Measurements from ENCODE around the gene FSTL5.

FSTL5 gene

DNA sequence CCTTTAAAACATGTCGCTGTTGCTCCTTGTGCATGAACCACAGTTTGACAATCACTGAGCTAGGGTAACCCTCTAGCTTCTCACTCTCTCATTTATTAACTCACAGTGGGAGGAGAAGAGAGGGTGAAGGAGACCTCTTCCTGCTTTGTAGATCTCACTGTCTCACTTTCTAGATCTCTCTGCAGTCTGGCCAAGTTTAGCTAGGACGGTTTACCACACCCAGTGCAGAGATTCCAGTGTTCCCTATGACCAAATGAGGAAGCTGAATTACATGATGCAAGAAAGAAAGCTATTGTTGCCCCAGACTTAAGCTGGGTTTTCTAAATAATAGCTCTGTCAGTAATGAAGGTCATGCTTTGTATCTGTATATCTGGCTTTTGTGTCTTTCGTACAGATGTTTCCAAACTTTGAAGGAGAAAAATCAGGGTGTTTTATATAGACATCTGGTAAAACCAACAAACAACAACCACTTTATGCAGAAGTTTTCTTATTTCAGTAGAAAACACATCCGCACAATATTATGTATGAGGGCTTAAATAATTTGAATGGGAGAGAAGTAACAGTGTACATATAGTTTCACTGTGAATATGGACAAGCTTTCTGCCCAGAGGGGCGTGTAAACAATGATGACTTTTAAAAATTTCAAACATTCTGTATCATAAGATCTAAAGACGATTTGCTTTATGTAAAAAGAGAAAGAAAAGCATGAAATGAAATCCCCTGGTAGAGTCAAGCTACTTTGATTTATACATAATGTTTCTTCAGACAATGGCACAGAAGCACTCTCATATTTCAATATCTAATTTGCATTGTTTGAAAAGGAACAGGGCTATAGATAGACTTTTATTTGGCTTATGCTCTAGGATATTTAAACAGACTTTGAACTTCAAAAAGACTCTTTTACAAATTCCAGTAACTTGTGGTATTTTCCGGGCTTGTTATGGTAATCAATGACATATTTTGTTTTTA, 582.3 kb downstream of the FSTL5 start:
- no peak for TF ChIP-seq SIN3A (IDR thresholded peaks at IDR 0.05; ENCODE audit: borderline replicate concordance, insufficient read depth, low read length)
- no peak for TF ChIP-seq POLR2AphosphoS5 (IDR thresholded peaks at IDR 0.05; ENCODE audit: low read depth, low read length)
- TF ChIP-seq TAF1 (IDR thresholded peaks at IDR 0.05; ENCODE audit: borderline replicate concordance, insufficient read depth, low read length), result no peak
- TF ChIP-seq REST (IDR thresholded peaks at IDR 0.05; ENCODE audit: insufficient read depth in 1 of 2, low read depth in 2 of 2, low read length in 2 of 2), result no peak
- TF ChIP-seq FOXP2 (optimal IDR thresholded peaks at IDR 0.05; ENCODE audit: borderline replicate concordance, extremely low read depth, extremely low read length, insufficient read depth), result no peak

GRCh38 chr4:161577579-161578301, 586.1 kb downstream of the FSTL5 start:
- TF ChIP-seq POLR2AphosphoS5 (IDR thresholded peaks at IDR 0.05; ENCODE audit: low read depth, low read length) (no peak), TAF1 (IDR thresholded peaks at IDR 0.05; ENCODE audit: borderline replicate concordance, insufficient read depth, low read length) (no peak), REST (IDR thresholded peaks at IDR 0.05; ENCODE audit: insufficient read depth in 1 of 2, low read depth in 2 of 2, low read length in 2 of 2) (no peak), FOXP2 (optimal IDR thresholded peaks at IDR 0.05; ENCODE audit: borderline replicate concordance, extremely low read depth, extremely low read length, insufficient read depth) (no peak), SIN3A (IDR thresholded peaks at IDR 0.05; ENCODE audit: borderline replicate concordance, insufficient read depth, low read length) (no peak)

DNA sequence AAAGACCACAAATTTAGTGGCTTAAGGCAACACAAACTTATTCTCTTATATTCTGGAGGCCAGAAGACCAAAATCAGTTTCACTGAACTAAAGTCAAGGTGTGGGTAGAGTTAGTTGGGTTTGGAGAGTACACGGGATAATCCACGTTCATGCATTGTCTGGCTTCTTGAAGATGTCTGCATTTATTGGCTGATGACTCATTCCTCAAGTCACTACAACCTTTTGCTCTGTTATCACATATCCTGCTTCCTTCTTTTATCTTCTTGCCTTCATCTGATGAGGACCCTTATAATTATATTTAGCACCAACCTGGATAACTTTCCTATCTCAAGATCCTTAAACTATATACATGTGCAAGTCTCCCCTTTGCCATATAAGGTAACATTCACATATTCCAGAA, 590.0 kb downstream of the FSTL5 start:
- TF ChIP-seq TAF1 (IDR thresholded peaks at IDR 0.05; ENCODE audit: borderline replicate concordance, insufficient read depth, low read length) (no peak), POLR2AphosphoS5 (IDR thresholded peaks at IDR 0.05; ENCODE audit: low read depth, low read length) (no peak), REST (IDR thresholded peaks at IDR 0.05; ENCODE audit: insufficient read depth in 1 of 2, low read depth in 2 of 2, low read length in 2 of 2) (no peak), SIN3A (IDR thresholded peaks at IDR 0.05; ENCODE audit: borderline replicate concordance, insufficient read depth, low read length) (no peak)

GRCh38 chr4:161564230-161564834, 599.5 kb downstream of the FSTL5 start:
- no peak for TF ChIP-seq REST (IDR thresholded peaks at IDR 0.05; ENCODE audit: insufficient read depth in 1 of 2, low read depth in 2 of 2, low read length in 2 of 2)
- TF ChIP-seq SIN3A (IDR thresholded peaks at IDR 0.05; ENCODE audit: borderline replicate concordance, insufficient read depth, low read length), result no peak
- TF ChIP-seq TAF1 (IDR thresholded peaks at IDR 0.05; ENCODE audit: borderline replicate concordance, insufficient read depth, low read length), result no peak
